ENCODE data around the gene SSBP3.

Gene SSBP3

DNA sequence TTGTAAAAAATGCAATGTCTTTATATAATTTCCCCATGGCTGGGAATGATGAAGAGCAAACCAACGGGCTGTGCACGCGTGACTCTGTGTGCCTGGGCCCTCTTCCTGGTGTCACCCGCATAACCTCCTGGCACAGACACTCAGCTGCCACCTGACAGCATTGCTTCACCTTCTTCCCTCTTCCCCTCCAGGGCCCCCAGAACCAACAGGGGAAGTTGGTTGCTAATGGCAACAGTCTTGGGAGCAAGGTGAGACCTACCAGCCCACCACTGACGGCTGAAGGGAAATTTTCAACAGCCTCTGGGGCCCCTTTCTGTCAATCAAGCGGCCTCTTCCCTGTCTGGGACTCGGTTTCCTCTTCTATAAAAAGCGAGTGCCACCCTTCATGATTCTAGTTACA is 33.2 kb downstream of the SSBP3 start:
- DNase-seq (ENCODE audit: low read depth in 2 of 2, low spot score in 1 of 2): no peak

- DNase-seq (ENCODE audit: low read depth in 2 of 2, low spot score in 1 of 2): no peak
These were observed 34.3 kb downstream of the SSBP3 start for GRCh38 chr1:54371942-54372275.

DNA sequence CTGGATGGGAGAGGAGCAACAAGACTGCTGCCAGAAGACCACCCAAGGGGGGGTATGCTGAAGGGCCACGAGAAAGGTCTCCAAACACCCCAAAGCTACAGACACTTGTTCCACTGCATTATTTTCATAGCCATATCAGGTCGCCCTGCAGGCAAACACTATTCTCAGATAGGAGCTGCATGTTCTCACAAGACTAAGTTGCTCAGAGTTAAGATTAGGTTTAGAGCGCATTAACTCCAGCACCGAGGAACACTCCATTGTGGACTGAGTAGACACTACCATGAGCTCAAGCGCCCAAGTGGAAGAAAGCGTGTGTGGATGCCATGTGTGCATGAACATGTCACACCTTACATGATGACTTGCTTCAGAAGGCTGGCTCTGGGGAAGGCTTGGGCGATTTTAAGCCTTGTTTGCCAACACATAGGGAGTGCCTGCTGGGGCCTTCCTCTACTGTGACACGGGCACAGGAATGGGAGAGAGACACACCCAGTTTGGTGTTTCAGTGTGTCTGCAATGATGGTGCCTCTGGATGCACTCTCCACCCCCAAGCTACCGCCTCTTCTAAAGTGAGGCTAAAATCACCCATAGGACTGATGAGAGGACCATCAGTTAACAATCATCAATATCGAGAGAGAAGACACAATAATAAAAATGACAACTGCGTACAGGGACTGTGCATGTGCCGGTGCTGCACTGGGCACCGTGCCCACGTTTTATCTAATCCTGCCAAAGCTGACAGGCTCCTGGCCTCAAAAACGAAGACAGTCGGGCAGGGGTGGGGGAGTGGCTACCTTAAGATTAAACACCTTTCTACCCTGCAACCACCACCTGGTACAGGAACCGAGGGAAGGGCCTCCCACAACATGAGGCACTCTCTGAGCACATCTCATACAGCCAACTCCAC is 34.9 kb downstream of the SSBP3 start:
- DNase-seq (ENCODE audit: low read depth in 2 of 2, low spot score in 1 of 2): no peak

DNA sequence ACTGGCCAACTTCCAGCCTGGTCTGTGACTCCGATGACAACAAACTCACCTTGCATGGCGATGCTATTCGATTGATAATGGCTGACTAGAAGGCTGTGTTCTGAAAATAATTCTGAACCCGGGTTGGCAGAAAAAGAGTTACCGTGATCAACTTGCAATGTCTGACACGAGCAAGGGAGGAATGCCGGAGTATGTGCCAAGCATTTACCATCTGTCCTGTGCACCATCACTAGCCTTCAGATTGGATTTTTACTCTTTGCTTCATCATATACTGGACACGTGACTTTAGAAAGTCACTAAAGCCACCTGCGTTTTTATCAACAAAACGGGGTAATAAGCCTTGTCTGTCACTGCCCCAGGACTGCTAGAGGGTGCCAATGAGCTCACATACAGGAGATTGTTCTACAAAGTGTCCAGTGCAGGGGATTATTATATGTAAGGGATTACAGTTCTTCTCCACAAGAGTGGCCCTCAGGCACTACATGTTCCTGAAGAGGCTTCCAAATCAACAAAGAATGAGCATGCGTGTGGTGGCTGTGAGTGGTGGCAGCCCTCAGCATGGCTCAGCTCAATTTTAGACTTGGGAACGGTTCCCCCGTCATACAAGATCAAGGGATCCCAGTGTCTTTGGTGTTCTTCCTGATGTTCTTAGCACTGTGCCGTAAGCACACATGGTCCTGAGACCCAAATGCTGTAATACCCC is 35.8 kb downstream of the SSBP3 start:
- no peak for DNase-seq (ENCODE audit: low read depth in 2 of 2, low spot score in 1 of 2)

- DNase-seq (ENCODE audit: low read depth in 2 of 2, low spot score in 1 of 2): no peak
These were observed 38.6 kb downstream of the SSBP3 start for GRCh38 chr1:54367613-54368012.

- no peak for DNase-seq (ENCODE audit: low read depth in 2 of 2, low spot score in 1 of 2)
These were observed 40.3 kb downstream of the SSBP3 start for GRCh38 chr1:54365847-54366246.

GRCh38 chr1:54365398-54365797 is 40.8 kb downstream of the SSBP3 start:
- no peak for DNase-seq (ENCODE audit: low read depth in 2 of 2, low spot score in 1 of 2)

GRCh38 chr1:54364995-54365394 is 41.2 kb downstream of the SSBP3 start:
- DNase-seq (ENCODE audit: low read depth in 2 of 2, low spot score in 1 of 2): no peak

DNA sequence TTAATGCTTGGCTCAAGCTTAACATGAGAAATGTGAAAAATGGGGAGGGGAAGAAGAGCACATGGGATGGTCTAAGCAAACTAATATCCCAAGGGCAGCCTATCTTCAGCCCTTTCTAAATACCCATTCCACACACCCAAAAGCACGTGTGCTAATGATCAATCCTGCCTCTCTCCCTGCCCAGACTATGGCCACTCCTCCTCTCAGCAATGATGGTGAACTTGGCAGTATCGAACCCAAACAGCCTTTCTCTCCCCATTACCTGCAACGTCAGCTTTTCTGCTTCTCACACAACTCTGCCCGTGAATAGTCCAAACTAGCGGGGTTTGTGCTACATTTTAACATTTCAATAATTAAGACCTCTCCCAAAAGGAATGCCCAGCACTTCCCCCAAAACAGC is 41.6 kb downstream of the SSBP3 start:
- DNase-seq (ENCODE audit: low read depth in 2 of 2, low spot score in 1 of 2): no peak

- DNase-seq (ENCODE audit: low read depth in 2 of 2, low spot score in 1 of 2): no peak
These were observed 42.3 kb downstream of the SSBP3 start for GRCh38 chr1:54363925-54364324.

GRCh38 chr1:54362881-54363340 is 43.3 kb downstream of the SSBP3 start:
- no peak for DNase-seq (ENCODE audit: low read depth in 2 of 2, low spot score in 1 of 2)

- no peak for DNase-seq (ENCODE audit: low read depth in 2 of 2, low spot score in 1 of 2)
These were observed 44.9 kb downstream of the SSBP3 start for GRCh38 chr1:54361342-54361741.

DNA sequence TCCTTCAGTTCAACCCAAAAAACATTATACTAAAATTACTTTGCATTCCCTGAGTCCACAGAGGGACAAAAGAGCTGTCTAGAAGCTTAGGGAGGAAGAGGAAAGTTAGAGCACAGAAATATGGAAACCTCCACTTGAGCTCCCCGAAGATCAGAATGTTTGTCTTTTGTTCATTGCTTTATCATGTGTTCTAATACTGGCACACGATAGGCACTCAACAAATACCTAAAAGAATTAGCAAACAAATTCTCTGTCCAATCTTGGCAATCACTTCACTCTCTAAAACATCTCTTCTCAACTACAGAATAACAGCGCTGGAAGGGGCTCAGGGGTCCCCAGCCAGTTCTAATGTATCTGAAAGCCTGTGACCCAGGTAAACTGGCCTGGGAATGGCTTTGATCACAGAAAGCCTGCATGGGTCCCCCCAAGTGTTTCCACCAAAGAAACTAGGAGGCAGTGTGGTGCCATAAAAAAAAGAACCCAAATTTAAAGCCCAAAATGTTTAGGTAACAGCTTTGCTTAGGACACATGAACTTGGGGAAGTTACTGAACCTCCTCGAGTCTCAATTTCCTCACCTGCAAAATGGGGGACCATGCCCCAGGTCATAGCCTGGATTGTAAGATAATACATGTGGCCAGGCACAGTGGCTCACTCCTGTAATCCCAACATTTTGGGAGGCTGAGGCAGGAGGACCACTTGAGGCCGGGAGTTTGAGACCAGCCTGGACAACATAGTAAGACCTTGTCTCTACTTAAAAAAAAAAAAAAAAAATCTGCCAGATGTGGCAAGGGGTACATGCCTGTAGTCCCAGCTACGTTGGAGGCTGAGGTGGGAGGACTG is 45.8 kb downstream of the SSBP3 start:
- DNase-seq (ENCODE audit: low read depth in 2 of 2, low spot score in 1 of 2): no peak

GRCh38 chr1:54359393-54360162 is 46.6 kb downstream of the SSBP3 start:
- DNase-seq (ENCODE audit: low read depth in 2 of 2, low spot score in 1 of 2): no peak

- no peak for DNase-seq (ENCODE audit: low read depth in 2 of 2, low spot score in 1 of 2)
These were observed 47.6 kb downstream of the SSBP3 start for GRCh38 chr1:54358503-54359168.

- no peak for DNase-seq (ENCODE audit: low read depth in 2 of 2, low spot score in 1 of 2)
These were observed 48.2 kb downstream of the SSBP3 start for GRCh38 chr1:54357967-54358366.

DNA sequence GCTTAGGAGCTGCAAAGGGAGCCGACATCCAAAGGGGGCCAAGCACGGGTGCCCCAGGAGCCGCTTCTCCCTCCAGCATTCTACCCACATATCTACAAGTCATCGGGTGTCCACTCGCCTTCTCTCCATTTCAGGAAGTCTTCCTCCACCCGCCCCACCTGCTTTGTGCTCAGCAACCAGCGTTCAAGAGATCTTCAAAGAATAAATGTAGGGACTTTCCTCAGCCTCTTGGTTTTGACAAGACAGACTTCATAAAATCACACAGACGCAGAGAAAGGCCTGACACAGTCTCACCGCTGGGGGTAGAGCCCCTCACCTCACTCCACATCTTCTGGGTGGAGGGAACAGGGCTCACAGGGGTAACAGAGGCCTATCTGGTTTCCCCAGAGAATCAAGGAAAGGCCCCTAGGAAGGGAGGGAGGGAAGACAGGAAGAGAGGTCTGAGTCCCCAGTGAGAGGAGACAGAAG is 49.5 kb downstream of the SSBP3 start:
- DNase-seq (ENCODE audit: low read depth in 2 of 2, low spot score in 1 of 2): no peak

DNA sequence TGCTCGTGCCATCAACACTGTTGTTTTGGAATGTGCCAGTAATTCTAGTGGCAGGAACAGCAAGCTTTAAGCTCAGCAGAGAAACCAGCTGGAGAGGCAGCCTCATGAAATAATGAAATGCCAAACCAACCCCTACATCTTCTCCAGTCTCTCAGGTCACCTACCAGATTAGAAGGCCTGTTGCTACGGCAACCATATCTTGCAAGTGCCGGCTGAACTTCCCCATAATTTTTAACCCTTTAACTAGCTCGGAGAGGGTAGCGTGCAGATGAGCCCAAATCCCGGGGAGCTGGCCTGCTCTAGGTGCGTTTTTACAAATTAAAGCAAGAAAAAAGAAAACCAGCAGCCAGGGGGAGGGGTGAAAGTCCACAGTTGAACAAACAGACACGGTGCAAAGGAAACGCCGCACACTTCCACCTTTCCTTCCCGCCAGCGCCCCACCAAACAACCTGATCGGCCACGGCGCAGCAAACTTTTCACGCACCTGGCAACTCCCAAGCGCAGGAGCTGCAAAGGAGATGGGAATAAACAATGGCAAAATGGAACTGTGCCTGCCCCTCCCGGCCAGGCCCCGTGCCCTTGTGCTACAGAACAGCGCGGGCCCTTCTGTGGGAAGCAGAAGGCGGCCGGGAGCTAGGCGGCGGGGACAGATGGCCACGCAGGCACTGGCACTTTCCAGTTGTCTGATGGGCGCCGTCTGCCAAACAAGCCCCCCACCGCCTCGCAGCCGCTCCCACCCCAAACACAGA is 50.1 kb downstream of the SSBP3 start:
- DNase-seq (ENCODE audit: low read depth in 2 of 2, low spot score in 1 of 2): no peak

GRCh38 chr1:54354899-54355298 is 51.3 kb downstream of the SSBP3 start:
- DNase-seq (ENCODE audit: low read depth in 2 of 2, low spot score in 1 of 2): no peak

All from stimulated activated CD8-positive, alpha-beta memory T cell treated with anti-CD3 and anti-CD28 coated beads, Interleukin-4, amount 100 ng/mL, for 4 hours (primary cell).